HepG2 (cell line): ENCODE data around the gene PHRF1. TPM values are rescaled to one million over a fixed set of nuclear protein-coding genes. Genes with fewer than 3 reads are reported as not detected.

ENCODE experiments used
- AKAP8 ChIP-seq: sonication (generic); formaldehyde crosslinking; IDR thresholded peaks from 2 replicates; pipeline ENCODE4 v1.5.1; 2020; ENCODE audit warnings: mild to moderate bottlenecking, missing genetic modification reagents
- FOSL2 ChIP-seq: sonication (generic); formaldehyde crosslinking; IDR thresholded peaks from 2 replicates; pipeline ENCODE4 v1.4.0; 2020; ENCODE audit warnings: missing genetic modification reagents
- FUBP1 ChIP-seq: sonication (generic); formaldehyde crosslinking; IDR thresholded peaks from 2 replicates; pipeline ENCODE4 v1.5.1; 2020; ENCODE audit warnings: missing genetic modification reagents, mild to moderate bottlenecking, borderline replicate concordance
- IRX3 ChIP-seq: sonication (generic); formaldehyde crosslinking; IDR thresholded peaks from 2 replicates; pipeline ENCODE4 v1.8.1; 2023; ENCODE audit warnings: mild to moderate bottlenecking, low read depth, missing genetic modification reagents, borderline replicate concordance
- NFKB2 ChIP-seq: sonication (generic); formaldehyde crosslinking; IDR thresholded peaks from 2 replicates; pipeline ENCODE4 v1.4.0; 2020; ENCODE audit warnings: missing genetic modification reagents, borderline replicate concordance
- PHF20 ChIP-seq: sonication (generic); formaldehyde crosslinking; IDR thresholded peaks from 2 replicates; pipeline ENCODE4 v1.5.0; 2020; ENCODE audit warnings: mild to moderate bottlenecking, missing genetic modification reagents
- RBM39 ChIP-seq: fragments of 200-400 bp; formaldehyde crosslinking; IDR thresholded peaks from one replicate; pipeline ENCODE4 v1.6.1; 2018; ENCODE audit warnings: antibody characterized with exemption, mild to moderate bottlenecking, low read depth, low read length; ENCODE audit not compliant: poor library complexity, severe bottlenecking
- SNAI1 ChIP-seq: sonication (generic); formaldehyde crosslinking; IDR thresholded peaks from 2 replicates; pipeline ENCODE4 v1.5.0; 2020; ENCODE audit warnings: mild to moderate bottlenecking, missing genetic modification reagents, borderline replicate concordance
- SPEN ChIP-seq: sonication (generic); formaldehyde crosslinking; IDR thresholded peaks from 2 replicates; pipeline ENCODE4 v1.5.1; 2020; ENCODE audit warnings: low read depth, mild to moderate bottlenecking, missing genetic modification reagents
- ZC3H13 ChIP-seq: sonication (generic); formaldehyde crosslinking; IDR thresholded peaks from 2 replicates; pipeline ENCODE4 v1.8.1; 2023; ENCODE audit warnings: mild to moderate bottlenecking, missing genetic modification reagents, moderate library complexity
- ZFP41 ChIP-seq: sonication (generic); formaldehyde crosslinking; IDR thresholded peaks from 2 replicates; pipeline ENCODE4 v1.4.0; 2020; ENCODE audit warnings: mild to moderate bottlenecking, missing genetic modification reagents, borderline replicate concordance
- ZFX ChIP-seq: sonication (generic); formaldehyde crosslinking; IDR thresholded peaks from 2 replicates; pipeline ENCODE4 v1.4.0; 2020; ENCODE audit warnings: mild to moderate bottlenecking, low read depth, missing genetic modification reagents, moderate library complexity
- ZNF232 ChIP-seq: sonication (generic); formaldehyde crosslinking; IDR thresholded peaks from 2 replicates; pipeline ENCODE4 v1.4.0; 2020; ENCODE audit warnings: missing genetic modification reagents, borderline replicate concordance
- ZNF30 ChIP-seq: sonication (generic); formaldehyde crosslinking; IDR thresholded peaks from 2 replicates; pipeline ENCODE4 v1.5.0; 2020; ENCODE audit warnings: mild to moderate bottlenecking, missing genetic modification reagents
- ZNF367 ChIP-seq: sonication (generic); formaldehyde crosslinking; IDR thresholded peaks from 2 replicates; pipeline ENCODE4 v1.4.0; 2020; ENCODE audit warnings: missing genetic modification reagents, borderline replicate concordance
- ZNF563 ChIP-seq: sonication (generic); formaldehyde crosslinking; IDR thresholded peaks from 2 replicates; pipeline ENCODE4 v1.8.0; 2022; ENCODE audit warnings: mild to moderate bottlenecking, moderate library complexity, missing genetic modification reagents
- ZNF598 ChIP-seq: sonication (generic); formaldehyde crosslinking; IDR thresholded peaks from 2 replicates; pipeline ENCODE4 v1.5.1; 2020; ENCODE audit warnings: mild to moderate bottlenecking, missing genetic modification reagents, borderline replicate concordance
- ZNF687 ChIP-seq: sonication (generic); formaldehyde crosslinking; IDR thresholded peaks from 2 replicates; pipeline ENCODE4 v1.5.1; 2020; ENCODE audit warnings: mild to moderate bottlenecking, missing genetic modification reagents, moderate library complexity
- ZNF770 ChIP-seq: sonication (generic); formaldehyde crosslinking; IDR thresholded peaks from 2 replicates; pipeline ENCODE4 v1.5.0; 2020; ENCODE audit warnings: mild to moderate bottlenecking, missing genetic modification reagents
- ZNF784 ChIP-seq: sonication (generic); formaldehyde crosslinking; IDR thresholded peaks from 2 replicates; pipeline ENCODE4 v1.5.1; 2020; ENCODE audit warnings: missing genetic modification reagents, mild to moderate bottlenecking, borderline replicate concordance
- polyA plus RNA-seq, 8 experiments: library from polyadenylated mRNA; depleted of rRNA in 3 of 8; stranded (reverse) in 7 of 8; unstranded in 1 of 8; fragments of >200 nt; fragmentation: Illumina TruSeq in 4 of 8; extraction: Trizol in 4 of 8; gene quantifications; 2 replicates each; pipeline versions ENCODE4 v1.2.1 to v1.2.3, GENCODE V29; 2011 to 2016; ENCODE audit warnings: low read depth in 4 of 8, missing spikeins in 1 of 8, mixed read lengths in 1 of 8; ENCODE audit not compliant: insufficient read depth in 1 of 8
- total RNA-seq, 5 experiments: library from RNA; depleted of rRNA; stranded (reverse); fragments of >200 nt; fragmentation: Illumina TruSeq; extraction: Trizol; gene quantifications; 2 replicates each; pipeline ENCODE4 v1.2.3, GENCODE V29; 2016; ENCODE audit warnings: low read depth in 1 of 5

The PHRF1 gene
- total and polyA plus RNA-seq, 2 of the 13 experiments (the other 11 are each of a cell fraction or from before 2014, with no cell fraction given): 8.2 to 16.7 TPM

- TF ChIP-seq FUBP1 (CRISPR knock-in tag): 0 out of 2 replicates have a peak, but pooled peaks have one; percentile 71
- TF ChIP-seq ZC3H13 (CRISPR knock-in tag): peak; percentile 96
- TF ChIP-seq AKAP8: peak; percentile 98
- peak; percentile 39; the same call in 1 of the 2 replicates for TF ChIP-seq ZFP41
- peak; percentile 50; the same call in 1 of the 2 replicates for TF ChIP-seq SPEN (CRISPR knock-in tag)
- TF ChIP-seq FOSL2 (CRISPR knock-in tag): no peak
- no peak for TF ChIP-seq ZNF784 (CRISPR knock-in tag)
- no peak for TF ChIP-seq PHF20 (CRISPR knock-in tag)
- TF ChIP-seq ZNF687 (CRISPR knock-in tag): peak; percentile 92
- TF ChIP-seq NFKB2 (CRISPR knock-in tag): peak; percentile 32; the same call in 1 of the 2 replicates
- no peak for TF ChIP-seq SNAI1 (CRISPR knock-in tag)
- no peak for TF ChIP-seq ZNF30 (CRISPR knock-in tag)
- no peak for TF ChIP-seq ZNF770 (CRISPR knock-in tag)
- TF ChIP-seq ZNF367: no peak
- TF ChIP-seq RBM39: no peak
- TF ChIP-seq IRX3 (CRISPR knock-in tag): no peak
- peak; percentile 57; the same call in 1 of the 2 replicates for TF ChIP-seq ZNF598
- peak; percentile 76 for TF ChIP-seq ZFX (CRISPR knock-in tag)
- TF ChIP-seq ZNF563 (CRISPR knock-in tag): no peak
- no peak for TF ChIP-seq ZNF232
These were observed 10.3 kb upstream of the PHRF1 start (continued) for GRCh38 chr11:565921-566509.
